SK-N-SH (cell line): ENCODE data around the gene DUSP6. TPM values are rescaled to one million over a fixed set of nuclear protein-coding genes. Genes with fewer than 3 reads are reported as not detected.

Source experiments
- CTCF ChIA-PET: fragments of 300-600, 350-600 bp; formaldehyde crosslinking; extraction: SDS; loops from one replicate; lab custom pipeline; 2021; lab: Yijun Ruan, JAX
- POLR2A ChIA-PET: fragments of 350-600 bp; sonication (Branson Sonifier 250); formaldehyde crosslinking; extraction: SDS; loops from one replicate; lab custom pipeline; 2020; ENCODE audit warnings: antibody characterized with exemption, inconsistent platforms; lab: Yijun Ruan, JAX
- DNase-seq: peaks from one replicate; pipeline ENCODE4 v3.0.0; 2012
- H2AFZ ChIP-seq: fragments of 200-600 bp; sonication (generic); 2 replicates; pipeline ENCODE4 v1.8.1; 2016; ENCODE audit warnings: antibody characterized with exemption, mild to moderate bottlenecking, low read depth
- H3F3A ChIP-seq: fragments of 200-600 bp; sonication (generic); replicated peaks from 2 replicates; pipeline ENCODE3; 2016; ENCODE audit warnings: antibody characterized with exemption, mild to moderate bottlenecking; ENCODE audit not compliant: insufficient read depth
- H3K27ac ChIP-seq, 2 experiments: fragments of 200-500 bp in 1 of 2; fragments of 200-600 bp in 1 of 2; sonication (Bioruptor generic) in 1 of 2; sonication (generic), shearing (Covaris generic) in 1 of 2; 2 replicates each; pipeline versions ENCODE4 v1.5.1 to v1.6.1; 2014 to 2016; ENCODE audit warnings: low read depth in 2 of 2, inconsistent platforms in 1 of 2, low read length in 1 of 2, mild to moderate bottlenecking in 1 of 2, mixed read lengths in 1 of 2
- H3K27me3 ChIP-seq: fragments of 200-600 bp; sonication (generic), shearing (Covaris generic); 2 replicates; pipeline ENCODE4 v1.6.1; 2016; ENCODE audit warnings: mixed run types; ENCODE audit not compliant: insufficient read depth
- H3K36me3 ChIP-seq, 2 experiments: fragments of 200-500 bp in 1 of 2; fragments of 200-600 bp in 1 of 2; sonication (Bioruptor generic) in 1 of 2; sonication (generic) in 1 of 2; replicated peaks in 1 of 2; 2 replicates each; pipeline versions ENCODE3 to v1.5.1; 2014 to 2016; ENCODE audit warnings: low read length in 1 of 2, mild to moderate bottlenecking in 1 of 2; ENCODE audit not compliant: insufficient read depth in 2 of 2, control insufficient read depth in 1 of 2
- H3K4me1 ChIP-seq, 2 experiments: fragments of 200-500 bp in 1 of 2; fragments of 200-600 bp in 1 of 2; sonication (Bioruptor generic) in 1 of 2; sonication (generic), shearing (Covaris generic) in 1 of 2; 2 replicates each; pipeline versions ENCODE4 v1.5.1 to v1.6.1; 2014 to 2016; ENCODE audit warnings: low read depth in 1 of 2, low read length in 1 of 2, mixed run types in 1 of 2; ENCODE audit not compliant: insufficient read depth in 2 of 2, control insufficient read depth in 1 of 2
- H3K4me2 ChIP-seq: fragments of 200-600 bp; sonication (generic), shearing (Covaris generic); 2 replicates; pipeline ENCODE4 v1.6.1; 2017; ENCODE audit warnings: mixed run types
- H3K4me3 ChIP-seq, 2 experiments: fragments of 200-500 bp in 1 of 2; fragments of 200-600 bp in 1 of 2; sonication (Bioruptor generic) in 1 of 2; sonication (generic), shearing (Covaris generic) in 1 of 2; 2 replicates each; pipeline versions ENCODE4 v1.5.1 to v1.8.1; 2014 to 2016; ENCODE audit warnings: low read depth in 2 of 2, inconsistent platforms in 1 of 2, low read length in 1 of 2, mild to moderate bottlenecking in 1 of 2, mixed read lengths in 1 of 2, moderate library complexity in 1 of 2
- H3K79me2 ChIP-seq: fragments of 200-600 bp; sonication (generic); 2 replicates; pipeline ENCODE4 v1.8.1; 2017; ENCODE audit warnings: mild to moderate bottlenecking; ENCODE audit not compliant: insufficient read depth
- H3K9ac ChIP-seq: fragments of 200-600 bp; sonication (generic); 2 replicates; pipeline ENCODE4 v1.6.1; 2017; ENCODE audit warnings: mixed run types
- H3K9me2 ChIP-seq: fragments of 200-600 bp; sonication (generic); 2 replicates; pipeline ENCODE4 v1.6.1; 2017; ENCODE audit warnings: mixed run types
- H3K9me3 ChIP-seq: fragments of 200-600 bp; sonication (generic); 2 replicates; pipeline ENCODE4 v1.6.1; 2017; ENCODE audit warnings: mixed run types, mild to moderate bottlenecking, moderate library complexity
- H4K20me1 ChIP-seq: fragments of 200-600 bp; sonication (generic); 2 replicates; pipeline ENCODE4 v1.6.1; 2017; ENCODE audit warnings: mild to moderate bottlenecking, mixed run types; ENCODE audit not compliant: insufficient read depth
- ELF1 ChIP-seq: IDR thresholded peaks from 2 replicates; pipeline ENCODE4 v1.4.0; 2012
- EZH2phosphoT487 ChIP-seq: fragments of 200-600 bp; sonication (generic); IDR thresholded peaks from 2 replicates; pipeline ENCODE4 v1.6.1; 2017; ENCODE audit warnings: low read depth, mixed run types, mild to moderate bottlenecking, antibody characterized with exemption, moderate library complexity, borderline replicate concordance
- FOSL2 ChIP-seq: IDR thresholded peaks from 2 replicates; pipeline ENCODE4 v1.4.0; 2012; ENCODE audit warnings: low read depth, mild to moderate bottlenecking, moderate library complexity, borderline replicate concordance
- FOXJ3 ChIP-seq: sonication (generic); formaldehyde crosslinking; IDR thresholded peaks from 2 replicates; pipeline ENCODE4 v1.5.1; 2020; ENCODE audit warnings: mild to moderate bottlenecking, missing genetic modification reagents
- FOXM1 ChIP-seq: IDR thresholded peaks from 2 replicates; pipeline ENCODE4 v1.4.0; 2012; ENCODE audit warnings: low read depth, mild to moderate bottlenecking
- JUND ChIP-seq: IDR thresholded peaks from 2 replicates; pipeline ENCODE4 v1.4.0; 2012
- NFIC ChIP-seq: IDR thresholded peaks from 2 replicates; pipeline ENCODE4 v1.4.0; 2012; ENCODE audit warnings: borderline replicate concordance
- NRF1 ChIP-seq: IDR thresholded peaks from 2 replicates; pipeline ENCODE4 v1.6.1; 2012; ENCODE audit warnings: low read depth, mild to moderate bottlenecking, low read length
- POLR2AphosphoS5 ChIP-seq: IDR thresholded peaks from 2 replicates; pipeline ENCODE4 v1.6.1; 2012; ENCODE audit warnings: low read depth, low read length
- RAD21 ChIP-seq: IDR thresholded peaks from 2 replicates; pipeline ENCODE4 v1.6.1; 2012; ENCODE audit warnings: mild to moderate bottlenecking, low read length
- SIN3A ChIP-seq: IDR thresholded peaks from 2 replicates; pipeline ENCODE4 v1.6.1; 2012; ENCODE audit warnings: low read depth, mild to moderate bottlenecking, low read length, moderate library complexity, borderline replicate concordance
- WGBS: methylation state at CpG from one replicate; pipeline ENCODE4 v1.1.6; 2017; ENCODE audit warnings: low lambda C conversion rate; 5-methylcytosine and 5-hydroxymethylcytosine counted together
- polyA plus RNA-seq, 3 experiments: library from polyadenylated mRNA; depleted of rRNA; stranded (reverse); fragments of >200 nt; gene quantifications; 2 replicates each; pipeline ENCODE4 v1.2.3, GENCODE V29; 2012
- TF ChIP-seq, protein P1 (sequence below): IDR thresholded peaks from 2 replicates; pipeline ENCODE4 v1.4.0; 2012; ENCODE audit warnings: low read depth, borderline replicate concordance
- TF ChIP-seq, protein P2 (sequence below): IDR thresholded peaks from 2 replicates; pipeline ENCODE4; 2012
- TF ChIP-seq, protein P3 (sequence below): fragments of 200-600 bp; sonication (generic); IDR thresholded peaks from 2 replicates; pipeline ENCODE4 v1.6.1; 2017; ENCODE audit warnings: antibody characterized with exemption, mild to moderate bottlenecking, moderate library complexity
- TF ChIP-seq, protein P4 (sequence below): IDR thresholded peaks from 2 replicates; pipeline ENCODE4 v1.4.0; 2012; ENCODE audit warnings: low read depth, borderline replicate concordance

DUSP6 gene
- polyA plus RNA-seq, 1 of the 3 experiments (the other 2 are of a cell fraction): 71.4 TPM

DNA sequence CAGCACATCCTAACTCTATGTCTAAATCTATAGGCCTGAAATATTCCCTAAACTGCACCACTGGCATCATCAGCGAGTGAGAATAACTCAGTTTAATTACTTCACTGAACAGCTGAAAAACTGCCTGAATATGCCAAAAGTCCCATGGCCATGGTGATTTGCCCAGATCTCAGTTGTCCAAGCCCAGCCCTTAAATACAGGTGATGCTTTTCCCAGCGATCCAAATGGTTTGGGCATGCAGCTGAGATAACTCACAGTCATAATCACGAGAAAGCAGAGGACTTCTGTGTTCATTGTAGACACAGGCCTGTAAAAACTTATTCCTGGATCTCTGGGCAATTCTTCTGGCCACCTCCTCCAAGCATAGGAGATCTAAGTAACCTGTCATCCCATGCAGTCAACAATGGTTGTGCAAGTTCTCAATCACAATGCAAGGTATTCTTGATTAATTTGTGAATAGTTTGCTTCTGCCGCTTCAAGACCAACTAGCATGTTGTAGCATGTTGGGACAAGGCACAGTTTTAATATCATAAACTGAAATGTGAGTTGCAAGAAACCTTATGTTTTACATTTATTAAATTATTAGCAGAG, 40.5 kb downstream of the DUSP6 start (continued):
- TF ChIP-seq, protein P1, sequence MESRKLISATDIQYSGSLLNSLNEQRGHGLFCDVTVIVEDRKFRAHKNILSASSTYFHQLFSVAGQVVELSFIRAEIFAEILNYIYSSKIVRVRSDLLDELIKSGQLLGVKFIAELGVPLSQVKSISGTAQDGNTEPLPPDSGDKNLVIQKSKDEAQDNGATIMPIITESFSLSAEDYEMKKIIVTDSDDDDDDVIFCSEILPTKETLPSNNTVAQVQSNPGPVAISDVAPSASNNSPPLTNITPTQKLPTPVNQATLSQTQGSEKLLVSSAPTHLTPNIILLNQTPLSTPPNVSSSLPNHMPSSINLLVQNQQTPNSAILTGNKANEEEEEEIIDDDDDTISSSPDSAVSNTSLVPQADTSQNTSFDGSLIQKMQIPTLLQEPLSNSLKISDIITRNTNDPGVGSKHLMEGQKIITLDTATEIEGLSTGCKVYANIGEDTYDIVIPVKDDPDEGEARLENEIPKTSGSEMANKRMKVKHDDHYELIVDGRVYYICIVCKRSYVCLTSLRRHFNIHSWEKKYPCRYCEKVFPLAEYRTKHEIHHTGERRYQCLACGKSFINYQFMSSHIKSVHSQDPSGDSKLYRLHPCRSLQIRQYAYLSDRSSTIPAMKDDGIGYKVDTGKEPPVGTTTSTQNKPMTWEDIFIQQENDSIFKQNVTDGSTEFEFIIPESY: no peak
- TF ChIP-seq FOXM1 (no peak), FOSL2 (no peak), NRF1 (no peak), FOXJ3 (CRISPR knock-in tag) (no peak), JUND (no peak), SIN3A (no peak)
- TF ChIP-seq, protein P2, sequence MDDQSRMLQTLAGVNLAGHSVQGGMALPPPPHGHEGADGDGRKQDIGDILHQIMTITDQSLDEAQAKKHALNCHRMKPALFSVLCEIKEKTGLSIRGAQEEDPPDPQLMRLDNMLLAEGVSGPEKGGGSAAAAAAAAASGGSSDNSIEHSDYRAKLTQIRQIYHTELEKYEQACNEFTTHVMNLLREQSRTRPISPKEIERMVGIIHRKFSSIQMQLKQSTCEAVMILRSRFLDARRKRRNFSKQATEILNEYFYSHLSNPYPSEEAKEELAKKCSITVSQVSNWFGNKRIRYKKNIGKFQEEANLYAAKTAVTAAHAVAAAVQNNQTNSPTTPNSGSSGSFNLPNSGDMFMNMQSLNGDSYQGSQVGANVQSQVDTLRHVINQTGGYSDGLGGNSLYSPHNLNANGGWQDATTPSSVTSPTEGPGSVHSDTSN: no peak
- TF ChIP-seq, protein P3, sequence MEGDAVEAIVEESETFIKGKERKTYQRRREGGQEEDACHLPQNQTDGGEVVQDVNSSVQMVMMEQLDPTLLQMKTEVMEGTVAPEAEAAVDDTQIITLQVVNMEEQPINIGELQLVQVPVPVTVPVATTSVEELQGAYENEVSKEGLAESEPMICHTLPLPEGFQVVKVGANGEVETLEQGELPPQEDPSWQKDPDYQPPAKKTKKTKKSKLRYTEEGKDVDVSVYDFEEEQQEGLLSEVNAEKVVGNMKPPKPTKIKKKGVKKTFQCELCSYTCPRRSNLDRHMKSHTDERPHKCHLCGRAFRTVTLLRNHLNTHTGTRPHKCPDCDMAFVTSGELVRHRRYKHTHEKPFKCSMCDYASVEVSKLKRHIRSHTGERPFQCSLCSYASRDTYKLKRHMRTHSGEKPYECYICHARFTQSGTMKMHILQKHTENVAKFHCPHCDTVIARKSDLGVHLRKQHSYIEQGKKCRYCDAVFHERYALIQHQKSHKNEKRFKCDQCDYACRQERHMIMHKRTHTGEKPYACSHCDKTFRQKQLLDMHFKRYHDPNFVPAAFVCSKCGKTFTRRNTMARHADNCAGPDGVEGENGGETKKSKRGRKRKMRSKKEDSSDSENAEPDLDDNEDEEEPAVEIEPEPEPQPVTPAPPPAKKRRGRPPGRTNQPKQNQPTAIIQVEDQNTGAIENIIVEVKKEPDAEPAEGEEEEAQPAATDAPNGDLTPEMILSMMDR: no peak
- TF ChIP-seq, protein P4, sequence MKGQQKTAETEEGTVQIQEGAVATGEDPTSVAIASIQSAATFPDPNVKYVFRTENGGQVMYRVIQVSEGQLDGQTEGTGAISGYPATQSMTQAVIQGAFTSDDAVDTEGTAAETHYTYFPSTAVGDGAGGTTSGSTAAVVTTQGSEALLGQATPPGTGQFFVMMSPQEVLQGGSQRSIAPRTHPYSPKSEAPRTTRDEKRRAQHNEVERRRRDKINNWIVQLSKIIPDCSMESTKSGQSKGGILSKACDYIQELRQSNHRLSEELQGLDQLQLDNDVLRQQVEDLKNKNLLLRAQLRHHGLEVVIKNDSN: no peak

DNA sequence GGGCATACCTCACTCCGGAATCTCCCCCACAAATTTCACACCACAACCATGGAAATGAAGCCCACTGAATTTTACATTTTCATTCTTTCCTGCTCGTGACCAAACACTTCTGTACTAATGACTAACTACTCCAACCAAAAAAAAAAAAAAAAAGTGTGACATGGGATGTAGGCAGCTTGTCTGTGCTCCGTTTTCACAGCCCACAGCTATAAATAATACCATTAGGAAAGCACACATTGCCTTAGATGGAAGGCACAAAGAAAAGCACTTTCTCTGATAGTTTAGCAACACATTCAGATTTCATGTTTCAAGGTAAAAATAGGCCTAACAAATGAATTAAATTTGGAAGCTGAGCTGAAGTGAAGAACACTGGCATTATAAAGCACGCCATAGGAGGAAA, 42.5 kb downstream of the DUSP6 start:
- H3K4me2 ChIP-seq: no peak overlapping the region
- TF ChIP-seq POLR2AphosphoS5 (no peak), RAD21 (no peak), ELF1 (no peak), EZH2phosphoT487 (no peak), NFIC (no peak)
- TF ChIP-seq, protein P1: no peak
- TF ChIP-seq, all 33 proteins: peak for 0
- no peak for DNase-seq
- Histone ChIP-seq H3K27me3 (no peaks in the 10 kb centered on the region), H2AFZ (no peak overlapping the region), H4K20me1 (no peaks in the 10 kb centered on the region), H3K4me3 (no peak overlapping the region), H3K36me3 (no peaks in the 10 kb centered on the region), H3K4me1 (no peaks in the 10 kb centered on the region; a peak in 1 of 4 replicates), H3K9ac (no peak overlapping the region), H3K27ac (no peak overlapping the region; a peak in 1 of 4 replicates), H3F3A (no peaks in the 10 kb centered on the region), H3K79me2 (no peaks in the 10 kb centered on the region), H3K9me2 (no peaks in the 10 kb centered on the region), H3K9me3 (no peaks in the 10 kb centered on the region)
- WGBS: 74% methylated on average over 4 of the region's 4 CpGs
- ChIA-PET POLR2A (no interaction called here), CTCF (no interaction called here)
